Stimulated activated CD8-positive, alpha-beta memory T cell treated with anti-CD3 and anti-CD28 coated beads, Interleukin-12 subunit alpha, Interleukin-12 subunit beta, amount 100 ng/mL, for 4 hours (primary cell): ENCODE measurements around the gene FXYD7.
"Not testable (repeated sequence)": the region's sequence is repeated elsewhere in the genome, so short reads cannot be mapped to it uniquely, and the experiment has no call there.

Experiments used
- DNase-seq: peaks from one replicate; pipeline ENCODE4 v3.0.0-alpha.2; 2020; ENCODE audit warnings: low read depth

FXYD7 gene

GRCh38 chr19:35143231-35143715 lies at the start of gene FXYD7:
Gene FXYD7, plus strand, starts transcription at chr19:35143255. Its CDS starts 79 bp downstream, at chr19:35143334.
- DNase-seq, result no peak

DNA sequence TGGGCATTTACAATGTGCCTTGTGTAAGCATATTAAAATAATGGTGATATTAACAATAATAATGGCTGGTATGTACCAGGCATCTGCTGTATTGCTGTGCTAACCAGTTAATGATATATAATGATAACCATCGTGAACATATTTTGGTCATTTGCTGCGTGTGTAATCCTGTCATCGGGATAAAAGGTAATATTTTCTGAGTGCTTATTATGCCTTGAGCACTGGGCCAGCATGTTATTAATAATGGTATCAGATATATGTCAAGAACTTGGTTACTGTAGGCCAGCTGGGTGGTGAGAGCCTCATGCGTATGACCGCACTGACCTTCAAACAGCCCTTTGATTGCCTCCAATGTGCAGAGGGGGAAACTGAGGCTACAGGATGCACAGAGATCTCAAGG lies 49.6 kb upstream of the FXYD7 start:
- no peak for DNase-seq

DNA sequence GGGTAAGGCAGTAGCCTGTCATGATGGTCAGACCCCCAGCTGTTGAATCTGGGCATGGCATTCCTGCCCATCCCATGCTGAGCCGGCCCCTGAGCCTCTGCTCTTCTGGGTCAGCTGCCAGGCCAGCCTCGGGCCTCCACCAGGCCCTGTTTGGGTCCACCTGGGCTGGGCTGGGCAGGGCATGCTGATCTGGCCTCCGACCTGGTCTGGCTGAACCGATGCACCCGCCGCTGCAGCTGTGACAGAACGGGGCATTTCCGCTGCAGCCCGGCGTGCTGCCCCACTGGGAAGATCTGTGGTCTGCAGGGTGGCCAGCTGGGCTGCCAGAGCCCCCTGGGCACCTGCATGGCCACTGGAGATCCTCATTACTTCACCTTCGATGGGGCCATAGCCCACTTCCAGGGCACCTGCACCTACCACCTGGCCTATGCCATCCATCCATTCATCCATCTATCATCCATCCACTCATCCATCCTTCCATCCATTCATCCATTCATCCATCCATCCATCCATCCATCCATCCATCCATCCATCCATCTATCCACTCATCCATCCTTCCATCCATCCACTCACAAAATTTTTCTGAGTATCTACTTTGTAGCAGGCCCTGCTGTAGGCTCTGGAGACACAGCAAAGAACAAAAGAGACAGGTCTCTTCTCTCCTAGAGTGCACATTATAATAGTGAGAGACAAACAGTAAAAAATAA lies 49.0 kb upstream of the FXYD7 start:
- DNase-seq, result no peak

DNA sequence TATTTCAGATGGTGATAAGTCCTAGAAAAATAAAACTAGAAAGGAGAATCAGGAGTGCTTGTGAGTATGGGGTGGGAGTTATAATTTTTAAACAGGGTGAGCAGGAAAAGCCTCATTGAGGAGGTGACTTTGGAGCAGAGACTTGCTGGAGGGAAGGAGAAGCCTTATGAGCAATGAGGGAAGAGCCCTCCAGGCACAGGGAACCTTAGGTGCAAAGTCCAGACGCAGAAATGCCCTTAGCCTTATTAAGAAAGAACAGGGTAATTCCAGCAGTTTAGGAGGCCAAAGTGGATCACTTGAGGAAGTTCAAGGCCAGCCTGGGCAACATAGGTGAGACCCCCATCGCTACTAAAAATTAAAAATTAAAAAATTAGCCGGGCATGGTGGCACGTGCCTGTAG lies 48.4 kb upstream of the FXYD7 start:
- DNase-seq, result no peak

DNA sequence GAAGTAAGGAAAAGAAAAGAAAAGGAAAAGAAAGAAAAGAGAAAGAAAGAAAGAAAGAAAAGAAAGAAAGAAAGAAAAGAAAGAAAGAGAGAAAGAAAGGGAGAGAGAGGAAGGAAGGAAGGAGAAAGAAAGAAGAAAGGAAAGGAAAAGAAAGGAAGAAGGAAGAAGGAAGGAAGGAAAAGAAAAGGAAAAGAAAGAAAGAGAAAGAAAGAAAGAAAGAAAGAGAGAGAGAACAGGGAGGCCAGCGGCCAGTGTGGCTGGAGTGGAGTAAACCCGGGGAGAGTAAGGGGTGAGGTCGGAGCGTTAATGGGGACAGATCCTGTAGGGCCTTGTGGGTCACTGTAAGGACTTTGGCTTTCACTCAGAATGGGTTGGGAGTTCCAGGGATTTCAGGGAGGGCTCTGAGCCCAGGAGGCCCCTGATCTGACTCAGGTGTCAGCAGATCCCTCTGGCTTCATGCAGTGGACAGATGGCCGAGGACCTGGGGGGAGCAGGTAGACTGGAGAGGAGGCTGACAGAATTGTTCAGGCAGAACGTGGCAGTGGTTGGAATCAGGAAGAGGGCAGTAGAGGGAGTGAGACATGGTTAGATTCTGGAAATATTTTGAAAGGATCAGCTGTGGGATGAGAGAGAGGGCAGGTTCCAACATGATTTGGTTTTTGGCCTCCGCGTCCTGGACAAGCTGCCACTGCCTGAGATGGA lies 47.2 kb upstream of the FXYD7 start:
- no peak for DNase-seq

- no peak for DNase-seq
Observed at GRCh38 chr19:35098413-35099049, 44.5 kb upstream of the FXYD7 start.

DNA sequence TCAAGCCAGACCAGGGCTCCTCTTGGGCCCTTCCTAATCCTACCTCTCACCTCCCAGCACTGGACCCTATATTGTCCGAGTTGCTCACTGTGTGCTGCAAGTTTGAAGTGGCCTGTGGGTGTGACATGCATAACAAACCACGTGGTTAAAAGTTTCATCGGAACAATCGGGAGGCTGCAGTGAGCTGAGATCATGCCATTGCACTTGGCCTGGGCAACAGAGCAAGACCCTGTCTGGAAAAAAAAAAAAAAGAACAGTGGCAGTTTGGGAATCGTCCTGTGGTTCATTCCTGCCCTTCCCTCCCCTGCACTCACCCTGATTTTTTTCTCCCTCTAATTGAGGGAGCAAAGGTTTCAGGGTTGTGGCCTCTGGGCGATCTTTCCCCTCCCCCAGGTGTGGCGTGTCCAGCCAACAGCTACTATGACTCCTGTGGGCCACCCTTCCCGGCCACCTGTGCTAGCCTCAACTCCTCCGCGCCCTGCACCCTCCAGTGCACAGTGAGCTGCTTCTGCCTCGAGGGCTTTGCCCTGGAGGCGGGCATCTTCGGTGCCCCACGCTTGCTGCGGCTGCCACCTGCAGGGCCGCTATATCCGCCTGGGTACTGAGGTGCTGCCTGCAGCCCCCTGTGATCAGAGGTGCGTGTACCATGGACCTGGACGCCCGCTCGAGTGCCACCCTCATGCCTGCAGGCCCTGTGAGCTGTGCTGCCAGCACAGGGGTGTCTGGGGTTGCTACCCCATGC lies 43.7 kb upstream of the FXYD7 start:
- no peak for DNase-seq

DNA sequence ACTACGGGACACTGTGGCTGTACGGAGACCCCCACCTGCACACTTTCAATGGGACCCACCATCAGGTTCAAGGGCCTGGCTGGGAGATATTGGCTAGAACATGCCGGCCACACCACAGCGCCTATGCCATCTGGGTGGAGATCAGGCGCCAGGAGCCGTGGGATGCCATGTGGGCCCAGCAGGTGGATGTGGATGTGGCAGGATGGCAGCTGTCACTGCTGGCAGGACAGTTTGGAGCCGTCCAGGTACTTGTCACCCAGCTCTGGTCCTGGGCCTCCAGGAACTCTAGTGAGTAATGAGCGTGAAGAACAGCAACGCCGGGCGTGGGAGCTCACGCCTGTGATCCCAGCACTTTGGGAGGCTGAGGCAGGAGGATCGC lies 43.2 kb upstream of the FXYD7 start:
- no peak for DNase-seq

DNA sequence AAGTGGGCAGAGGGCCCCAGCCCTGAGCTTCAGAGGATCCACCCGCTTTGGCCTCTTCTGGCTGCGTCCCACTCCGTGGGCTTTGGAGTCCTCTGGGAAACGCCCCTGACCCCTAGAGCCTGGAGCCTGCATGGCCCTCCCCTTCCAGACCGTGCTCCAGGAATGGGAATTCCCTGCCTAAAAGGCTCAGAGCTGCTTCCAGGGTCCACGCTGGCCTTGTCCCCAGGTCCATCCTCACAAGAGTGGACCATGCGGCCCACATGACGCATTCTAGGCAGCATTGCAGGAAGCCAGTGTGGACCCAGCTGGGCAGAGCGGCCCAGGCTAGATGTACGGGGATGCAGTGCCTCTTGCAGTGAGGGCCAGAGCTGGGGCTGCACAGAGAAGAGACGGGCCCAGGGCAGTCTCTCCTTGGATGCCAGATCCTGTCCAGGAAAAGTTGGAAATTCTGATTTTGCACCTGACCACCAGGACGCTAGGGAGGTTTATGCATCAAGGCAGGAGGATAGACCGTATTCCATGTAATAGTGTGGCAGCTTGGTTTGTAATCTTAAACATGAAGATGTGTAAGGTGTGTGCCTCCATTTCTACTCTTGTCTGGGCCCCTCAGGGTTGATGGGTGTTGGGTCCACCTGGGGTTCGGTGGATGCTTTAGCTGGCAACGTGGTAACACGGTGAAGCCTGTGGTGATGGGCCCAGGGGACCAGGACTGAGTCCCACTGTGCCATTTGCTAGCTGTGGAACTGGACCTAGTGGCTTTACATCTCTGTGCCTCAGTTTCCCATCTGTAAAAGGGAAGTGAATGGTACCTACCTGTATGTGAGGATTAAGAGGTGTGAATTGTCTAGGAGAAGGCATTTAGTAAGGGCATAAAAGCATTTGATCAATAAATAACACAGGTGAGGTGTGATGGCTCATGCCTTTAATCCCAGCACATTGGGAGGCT lies 42.2 kb upstream of the FXYD7 start:
- DNase-seq, result no peak

- DNase-seq, result not testable (repeated sequence)
Observed at GRCh38 chr19:35101949-35102348, 41.1 kb upstream of the FXYD7 start.

- DNase-seq, result not testable (repeated sequence)
Observed at GRCh38 chr19:35103614-35104013, 39.4 kb upstream of the FXYD7 start.

DNA sequence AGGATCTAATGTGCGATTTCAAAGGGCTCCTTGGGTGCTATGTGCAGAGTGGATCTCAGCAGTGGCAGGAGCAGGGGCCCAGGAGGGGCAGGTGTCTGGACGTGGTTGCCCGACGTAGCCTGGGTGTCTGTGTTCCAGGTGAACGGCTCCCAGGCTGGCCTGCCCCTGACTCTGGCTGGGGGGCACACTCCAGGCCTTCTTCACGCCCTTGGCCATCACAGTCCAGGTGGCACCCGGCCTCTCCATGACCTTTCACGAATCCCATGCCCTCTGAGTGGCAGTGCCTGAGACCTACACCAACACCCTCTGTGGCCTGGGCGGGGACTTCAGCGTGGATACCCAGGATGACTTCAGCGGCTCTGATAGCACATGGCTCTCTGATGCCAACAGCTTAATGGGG lies 38.7 kb upstream of the FXYD7 start:
- DNase-seq, result no peak

DNA sequence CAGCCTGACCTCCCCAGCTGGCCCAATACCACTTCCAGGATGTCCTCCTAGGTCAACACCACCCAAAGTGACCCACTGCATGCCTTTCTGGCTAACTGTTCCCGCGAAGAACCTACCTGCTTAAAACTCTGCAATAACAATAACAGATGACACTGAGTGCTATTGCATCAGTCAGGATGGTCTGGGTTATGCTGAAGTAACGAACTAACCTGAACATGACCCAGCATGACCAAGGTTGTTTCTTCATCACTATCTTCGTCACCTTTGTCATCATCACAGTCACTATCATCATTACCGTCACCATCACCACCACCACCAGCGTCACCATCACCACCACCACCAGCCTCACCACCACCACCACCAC lies 38.0 kb upstream of the FXYD7 start:
- no peak for DNase-seq

GRCh38 chr19:35105411-35106290 lies 37.4 kb upstream of the FXYD7 start:
- no peak for DNase-seq

GRCh38 chr19:35106291-35106583 lies 36.8 kb upstream of the FXYD7 start:
- no peak for DNase-seq

- no peak for DNase-seq
Observed at GRCh38 chr19:35106898-35107541, 36.0 kb upstream of the FXYD7 start.

DNA sequence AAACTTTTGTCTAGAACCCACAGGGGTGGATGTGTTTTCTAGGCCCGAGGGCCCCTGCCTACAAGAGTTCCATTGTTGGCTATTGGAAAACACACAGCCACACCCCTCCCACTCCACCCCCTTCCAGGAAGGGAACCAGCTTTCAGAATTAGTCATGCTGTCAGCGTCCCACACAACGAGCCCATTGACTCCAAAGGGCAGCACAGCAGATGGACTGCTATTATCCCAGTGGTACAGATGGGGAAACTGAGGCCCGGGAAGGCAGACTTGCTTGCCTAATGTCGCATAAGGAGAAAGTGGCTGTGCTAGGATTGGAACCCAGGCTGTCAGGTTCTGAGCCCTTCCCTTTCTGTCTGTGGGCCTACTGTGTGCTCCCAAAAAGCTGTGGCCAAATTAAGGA lies 35.5 kb upstream of the FXYD7 start:
- no peak for DNase-seq

DNA sequence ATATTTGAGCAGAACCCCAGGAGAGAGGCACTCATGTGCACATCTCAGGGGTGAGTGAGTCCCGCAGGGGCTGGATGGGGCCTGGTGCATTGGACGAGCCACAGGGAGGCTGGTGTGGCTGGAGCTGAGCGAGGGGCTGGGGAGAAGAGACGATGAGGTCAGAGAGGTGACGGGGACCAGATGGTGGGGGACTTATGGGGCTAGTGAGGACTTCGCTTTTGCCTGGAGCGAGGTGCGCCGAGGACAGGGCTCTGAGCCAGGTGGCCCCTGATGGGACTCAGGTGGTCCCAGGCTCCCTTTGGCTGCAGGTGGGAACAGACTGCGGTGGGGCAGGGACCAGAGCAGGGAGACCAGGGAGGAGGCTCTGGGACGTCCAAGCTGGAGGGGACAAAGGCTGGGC lies 34.3 kb upstream of the FXYD7 start:
- DNase-seq, result no peak

GRCh38 chr19:35109395-35110112 lies 33.5 kb upstream of the FXYD7 start:
- no peak for DNase-seq
